Smooth muscle cell (in vitro differentiated cells): ENCODE data around the gene ZSCAN1. TPM values are rescaled to one million over a fixed set of nuclear protein-coding genes. Genes with fewer than 3 reads are reported as not detected.

Source experiments
- DNase-seq: peaks from one replicate; lab custom pipeline; 2025; ENCODE audit not compliant: unreplicated experiment; lab: John Stamatoyannopoulos, UW
- H2AFZ ChIP-seq: fragments of 200-600 bp; sonication (generic); 2 replicates; pipeline ENCODE4 v1.6.0; 2016; ENCODE audit warnings: antibody characterized with exemption, low read depth, mild to moderate bottlenecking
- H3F3A ChIP-seq: fragments of 200-600 bp; sonication (generic); 2 replicates; pipeline ENCODE4 v1.6.0; 2017; ENCODE audit warnings: antibody characterized with exemption, low read depth
- H3K27ac ChIP-seq: fragments of 200-600 bp; sonication (generic); 2 replicates; pipeline ENCODE4 v1.5.1; 2016; ENCODE audit warnings: low read depth, mild to moderate bottlenecking
- H3K27me3 ChIP-seq: fragments of 200-600 bp; sonication (generic); 2 replicates; pipeline ENCODE4 v1.6.1; 2016; ENCODE audit warnings: low read depth, mild to moderate bottlenecking
- H3K36me3 ChIP-seq: fragments of 200-600 bp; sonication (generic); 2 replicates; pipeline ENCODE4 v1.5.1; 2016; ENCODE audit warnings: low read depth
- H3K4me1 ChIP-seq: fragments of 200-600 bp; sonication (generic); 2 replicates; pipeline ENCODE4 v1.5.1; 2016; ENCODE audit warnings: low read depth
- H3K4me2 ChIP-seq: fragments of 200-600 bp; sonication (generic); 2 replicates; pipeline ENCODE4 v1.6.0; 2016; ENCODE audit warnings: mild to moderate bottlenecking
- H3K4me3 ChIP-seq: fragments of 200-600 bp; sonication (generic); 2 replicates; pipeline ENCODE4 v1.5.1; 2016; ENCODE audit warnings: mild to moderate bottlenecking
- H3K79me2 ChIP-seq: fragments of 200-600 bp; sonication (generic); 2 replicates; pipeline ENCODE4 v1.6.0; 2016; ENCODE audit warnings: low read depth, mild to moderate bottlenecking
- H3K9ac ChIP-seq: fragments of 200-600 bp; sonication (generic); 2 replicates; pipeline ENCODE4 v1.6.0; 2016; ENCODE audit warnings: low read depth
- H3K9me3 ChIP-seq: fragments of 200-600 bp; sonication (generic); replicated peaks from 2 replicates; pipeline ENCODE4 v1.5.1; 2016; ENCODE audit warnings: low read depth
- H4K20me1 ChIP-seq: fragments of 200-600 bp; sonication (generic); 2 replicates; pipeline ENCODE4 v1.6.0; 2016; ENCODE audit warnings: low read depth
- CTCF ChIP-seq: fragments of 200-600 bp; sonication (generic); IDR thresholded peaks from 2 replicates; pipeline ENCODE4 v1.5.1; 2017; ENCODE audit warnings: borderline replicate concordance, mild to moderate bottlenecking, antibody characterized with exemption; ENCODE audit not compliant: insufficient read depth, poor library complexity, severe bottlenecking
- WGBS: methylation state at CpG from one replicate; pipeline ENCODE4 v1.1.7; 2016; ENCODE audit warnings: low lambda C conversion rate; 5-methylcytosine and 5-hydroxymethylcytosine counted together
- polyA plus RNA-seq: library from polyadenylated mRNA; unstranded; fragments of >200 nt; fragmentation: Nextera tagmentation; extraction: Ambion mirVana; gene quantifications from 2 replicates; pipeline ENCODE4 v1.2.1, GENCODE V29; 2016
- total RNA-seq: library from RNA; depleted of rRNA; stranded (reverse); fragments of >200 nt; gene quantifications from 2 replicates; pipeline ENCODE4 v1.2.3, GENCODE V29; 2014

The ZSCAN1 gene
- total and polyA plus RNA-seq, 2 experiments from 2014 or later = 0.94 TPM; not detected in 1

- no peaks in the 10 kb centered on the region for H3K79me2 ChIP-seq
- no peak for TF ChIP-seq CTCF
- H3K27ac ChIP-seq = no peak overlapping the region
- H3K9me3 ChIP-seq = no peaks in the 10 kb centered on the region
- H3K27me3 ChIP-seq = no peaks in the 10 kb centered on the region
- H3K4me3 ChIP-seq = no peak overlapping the region
- H3K36me3 ChIP-seq = no peaks in the 10 kb centered on the region
- H2AFZ ChIP-seq = no peak overlapping the region
- no peaks in the 10 kb centered on the region for H4K20me1 ChIP-seq
- WGBS = 87% methylated on average over 23 of the region's 24 CpGs
- H3K4me2 ChIP-seq = no peak overlapping the region
- H3K4me1 ChIP-seq = no peaks in the 10 kb centered on the region
- H3K9ac ChIP-seq = no peak overlapping the region
- DNase-seq = no peak
- no peaks in the 10 kb centered on the region for H3F3A ChIP-seq
Measured at GRCh38 chr19:58045411-58046050, 11.7 kb downstream of the ZSCAN1 start.

DNA sequence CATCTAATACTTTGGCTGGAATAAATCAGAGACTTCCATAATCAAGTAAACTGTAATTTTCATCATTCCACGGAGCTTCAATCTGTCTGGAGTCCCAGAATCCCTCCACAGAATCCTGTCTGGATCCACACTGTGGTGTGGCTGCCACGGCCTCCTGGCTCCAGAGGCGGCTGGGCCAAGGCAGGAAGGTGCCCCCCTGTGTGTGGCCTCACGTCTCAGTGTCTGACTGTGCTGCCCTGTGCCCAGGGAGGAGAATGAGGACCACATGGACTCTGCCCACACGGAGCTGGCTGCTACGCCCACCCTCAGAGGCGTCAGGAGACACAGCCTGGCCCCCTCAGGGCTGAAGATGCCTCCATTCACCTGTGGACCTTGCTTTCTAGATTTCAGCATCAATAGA lies 13.0 kb downstream of the ZSCAN1 start:
- no peak for DNase-seq
- 71% methylated on average over 7 of the region's 7 CpGs for WGBS
- no peaks in the 10 kb centered on the region for H3K27me3 ChIP-seq
- H3F3A ChIP-seq = no peaks in the 10 kb centered on the region
- H3K9ac ChIP-seq = no peak overlapping the region
- no peaks in the 10 kb centered on the region for H3K79me2 ChIP-seq
- H3K36me3 ChIP-seq = no peaks in the 10 kb centered on the region
- no peak overlapping the region for H3K27ac ChIP-seq
- no peaks in the 10 kb centered on the region for H3K4me1 ChIP-seq
- no peaks in the 10 kb centered on the region for H4K20me1 ChIP-seq
- H3K4me2 ChIP-seq = no peak overlapping the region
- H3K9me3 ChIP-seq = no peaks in the 10 kb centered on the region
- H2AFZ ChIP-seq = no peak overlapping the region
- no peak for TF ChIP-seq CTCF
- no peak overlapping the region for H3K4me3 ChIP-seq

- Histone ChIP-seq H3K36me3 (no peaks in the 10 kb centered on the region), H4K20me1 (no peaks in the 10 kb centered on the region), H2AFZ (no peak overlapping the region), H3K79me2 (no peaks in the 10 kb centered on the region), H3K4me1 (no peaks in the 10 kb centered on the region), H3K9ac (no peak overlapping the region), H3K4me3 (no peak overlapping the region), H3K4me2 (no peak overlapping the region), H3K9me3 (no peaks in the 10 kb centered on the region), H3F3A (no peaks in the 10 kb centered on the region), H3K27me3 (no peaks in the 10 kb centered on the region), H3K27ac (no peak overlapping the region)
- no peak for DNase-seq
- WGBS = 93% methylated on average over 12 of the region's 12 CpGs
- TF ChIP-seq CTCF = no peak
Measured at GRCh38 chr19:58047672-58048071, 13.8 kb downstream of the ZSCAN1 start.

GRCh38 chr19:58052256-58052655 lies 18.4 kb downstream of the ZSCAN1 start:
- Histone ChIP-seq H2AFZ (no peak overlapping the region), H3K36me3 (no peaks in the 10 kb centered on the region), H3K27ac (no peak overlapping the region), H3K9ac (no peak overlapping the region), H3K4me1 (no peaks in the 10 kb centered on the region), H3K9me3 (no peaks in the 10 kb centered on the region), H3K4me3 (no peak overlapping the region), H4K20me1 (no peaks in the 10 kb centered on the region), H3K27me3 (no peaks in the 10 kb centered on the region), H3K4me2 (no peak overlapping the region), H3F3A (no peaks in the 10 kb centered on the region), H3K79me2 (no peaks in the 10 kb centered on the region)
- DNase-seq = no peak
- 94% methylated on average over 16 of the region's 16 CpGs for WGBS
- TF ChIP-seq CTCF = no peak
